IMR-90 (cell line): ENCODE data around the gene CCDC185. TPM values are rescaled to one million over a fixed set of nuclear protein-coding genes. Genes with fewer than 3 reads are reported as not detected.

Experiments
- ATAC-seq: fragments of 200-7000 bp; cut with Tn5 transposase; 2 replicates; pipeline ENCODE4 v1.9.1; 2020; ENCODE audit warnings: low read depth, mild to moderate bottlenecking, moderate library complexity
- BruUV-seq: library from RNA; stranded (reverse); fragments of 400-500 nt; replicated peaks from 2 replicates; lab custom pipeline; 2021; lab: Mats Ljungman, UMichigan
- CTCF ChIA-PET: fragments of 300-600 bp; formaldehyde crosslinking; extraction: SDS; loops from one replicate; lab custom pipeline; 2021; ENCODE audit warnings: antibody characterized with exemption; lab: Yijun Ruan, JAX
- POLR2A ChIA-PET: fragments of 300-600 bp; sonication (Branson Sonifier 250); formaldehyde crosslinking; loops from one replicate; lab custom pipeline; 2022; ENCODE audit warnings: antibody characterized with exemption; ENCODE audit not compliant: unreplicated experiment; lab: Charles Lee
- DNase-seq: peaks from one replicate; pipeline ENCODE4 v3.0.0; 2013
- H2AFZ ChIP-seq: replicated peaks from 2 replicates; pipeline ENCODE3; 2013; ENCODE audit warnings: low read length, mild to moderate bottlenecking; ENCODE audit not compliant: poor library complexity
- H2AK5ac ChIP-seq: 2 replicates; pipeline ENCODE4 v1.6.1; 2013; ENCODE audit warnings: low read depth, low read length, inconsistent platforms
- H2AK9ac ChIP-seq: replicated peaks from 2 replicates; pipeline ENCODE3; 2013; ENCODE audit warnings: mild to moderate bottlenecking, low read depth, low read length, moderate library complexity; ENCODE audit not compliant: poor library complexity
- H2BK120ac ChIP-seq: 2 replicates; pipeline ENCODE4 v1.6.1; 2013; ENCODE audit warnings: low read depth, low read length, inconsistent platforms
- H2BK15ac ChIP-seq: 3 replicates; pipeline ENCODE4 v1.6.1; 2013; ENCODE audit warnings: low read depth, low read length, inconsistent platforms
- H2BK20ac ChIP-seq: 2 replicates; pipeline ENCODE4 v1.6.1; 2013; ENCODE audit warnings: low read depth, mild to moderate bottlenecking, inconsistent platforms, low read length, moderate library complexity
- H2BK5ac ChIP-seq: 2 replicates; pipeline ENCODE4 v1.6.1; 2013; ENCODE audit warnings: mild to moderate bottlenecking, low read depth, low read length, inconsistent platforms; ENCODE audit not compliant: poor library complexity, severe bottlenecking
- H3K14ac ChIP-seq: replicated peaks from 2 replicates; pipeline ENCODE4 v1.6.1; 2013; ENCODE audit warnings: low read depth, low read length, inconsistent platforms
- H3K18ac ChIP-seq: 2 replicates; pipeline ENCODE4 v1.6.1; 2013; ENCODE audit warnings: low read depth, low read length, control low read depth
- H3K23ac ChIP-seq: 2 replicates; pipeline ENCODE4 v1.6.1; 2013; ENCODE audit warnings: low read depth, low read length, inconsistent platforms
- H3K27ac ChIP-seq: 2 replicates; pipeline ENCODE4 v1.5.1; 2013; ENCODE audit warnings: mild to moderate bottlenecking, control low read depth, low read length; ENCODE audit not compliant: insufficient read depth
- H3K27me3 ChIP-seq: 2 replicates; pipeline ENCODE4 v1.6.1; 2013; ENCODE audit warnings: low read length; ENCODE audit not compliant: control insufficient read depth, insufficient read depth
- H3K36me3 ChIP-seq: 2 replicates; pipeline ENCODE4 v1.6.1; 2013; ENCODE audit warnings: low read length, mixed read lengths; ENCODE audit not compliant: control insufficient read depth, insufficient read depth
- H3K4ac ChIP-seq: 2 replicates; pipeline ENCODE4 v1.6.1; 2013; ENCODE audit warnings: low read depth, low read length, inconsistent platforms
- H3K4me1 ChIP-seq: 2 replicates; pipeline ENCODE4 v1.6.1; 2013; ENCODE audit warnings: low read length, mixed read lengths; ENCODE audit not compliant: control insufficient read depth, insufficient read depth
- H3K4me2 ChIP-seq: 2 replicates; pipeline ENCODE4 v1.6.1; 2013; ENCODE audit warnings: low read depth, mild to moderate bottlenecking, control low read depth, low read length, moderate library complexity
- H3K4me3 ChIP-seq: 2 replicates; pipeline ENCODE4 v1.5.1; 2013; ENCODE audit warnings: low read depth, mild to moderate bottlenecking, control low read depth, low read length, moderate library complexity; ENCODE audit not compliant: insufficient read depth
- H3K56ac ChIP-seq: 2 replicates; pipeline ENCODE4 v1.6.1; 2013; ENCODE audit warnings: low read length, inconsistent platforms; ENCODE audit not compliant: insufficient read depth; ENCODE audit errors: extremely low read depth
- H3K79me1 ChIP-seq, 2 experiments: 2 replicates each; pipeline ENCODE4 v1.6.1; 2013; ENCODE audit warnings: low read length in 2 of 2, inconsistent platforms in 1 of 2, low read depth in 1 of 2
- H3K9ac ChIP-seq: 2 replicates; pipeline ENCODE4 v1.6.1; 2013; ENCODE audit warnings: low read depth, low read length, control low read depth
- H3K9me1 ChIP-seq: 2 replicates; pipeline ENCODE4 v1.6.1; 2013; ENCODE audit warnings: low read length, inconsistent platforms; ENCODE audit not compliant: insufficient read depth
- H3K9me3 ChIP-seq: 2 replicates; pipeline ENCODE4 v1.6.1; 2013; ENCODE audit warnings: low read length; ENCODE audit not compliant: control insufficient read depth, insufficient read depth
- H4K20me1 ChIP-seq: 2 replicates; pipeline ENCODE4 v1.6.1; 2013; ENCODE audit warnings: low read length, inconsistent platforms; ENCODE audit not compliant: insufficient read depth
- H4K5ac ChIP-seq: 2 replicates; pipeline ENCODE4 v1.6.1; 2013; ENCODE audit warnings: mild to moderate bottlenecking, low read depth, low read length, control low read depth
- H4K8ac ChIP-seq, 2 experiments: 2 replicates each; pipeline ENCODE4 v1.6.1; 2013; ENCODE audit warnings: low read depth in 2 of 2, low read length in 2 of 2, control low read depth in 1 of 2, inconsistent platforms in 1 of 2
- H4K91ac ChIP-seq: 2 replicates; pipeline ENCODE4 v1.6.1; 2013; ENCODE audit warnings: low read depth, low read length, inconsistent platforms; ENCODE audit not compliant: insufficient read depth
- MAZ ChIP-seq: IDR thresholded peaks from 2 replicates; pipeline ENCODE4 v1.6.1; 2012; ENCODE audit warnings: low read depth, mild to moderate bottlenecking, low read length, improper control_type of control experiment, moderate library complexity, borderline replicate concordance
- MXI1 ChIP-seq: IDR thresholded peaks from 2 replicates; pipeline ENCODE4 v1.6.1; 2012; ENCODE audit warnings: low read depth, mild to moderate bottlenecking, low read length, moderate library complexity, borderline replicate concordance
- NFE2L2 ChIP-seq: fragments of 150-350 bp; IDR thresholded peaks from 2 replicates; pipeline ENCODE4 v1.6.1; 2016; ENCODE audit warnings: low read depth, mild to moderate bottlenecking, low read length
- SMC3 ChIP-seq: fragments of 150-350 bp; IDR thresholded peaks from 2 replicates; pipeline ENCODE4 v1.6.1; 2016; ENCODE audit warnings: low read depth, mild to moderate bottlenecking, antibody characterized with exemption, low read length, moderate library complexity
- WGBS, 2 experiments: methylation state at CpG; one replicate each; pipeline versions ENCODE4 v1.1.5 to v1.1.7; 2013; ENCODE audit warnings: missing lambda C conversion rate in 2 of 2; ENCODE audit not compliant: insufficient read length in 1 of 2; ENCODE audit errors: extremely low coverage in 2 of 2; 5-methylcytosine and 5-hydroxymethylcytosine counted together
- dilution Hi-C: fragments of 300-500 bp; cut with HindIII; formaldehyde crosslinking; loops from one replicate; pipeline ENCODE4 v1.14.3; 2018; ENCODE audit warnings: low sequenced_read_pairs; ENCODE audit not compliant: unreplicated experiment
- in situ Hi-C: fragments of 300-500 bp; cut with MboI; formaldehyde crosslinking; loops from 3 replicates; pipeline ENCODE4 v1.14.3; 2019; ENCODE audit warnings: low sequenced_read_pairs, inconsistent platforms, mixed read lengths
- intact Hi-C: fragments of 100-400 bp; cut with micrococcal nuclease; formaldehyde crosslinking; loops from 2 replicates; pipeline ENCODE4 v1.10.0; 2022
- polyA plus RNA-seq, 3 experiments: library from polyadenylated mRNA; depleted of rRNA; stranded (reverse); fragments of >200 nt; gene quantifications; 2 replicates each; pipeline ENCODE4 v1.2.3, GENCODE V29; 2012; ENCODE audit warnings: low replicate concordance in 1 of 3
- total RNA-seq: library from RNA; depleted of rRNA; stranded (reverse); fragments of >200 nt; gene quantifications from 2 replicates; pipeline ENCODE4 v1.2.3, GENCODE V29; 2012

The CCDC185 gene
- total and polyA plus RNA-seq, 2 of the 4 experiments (the other 2 are of a cell fraction), result not detected

DNA sequence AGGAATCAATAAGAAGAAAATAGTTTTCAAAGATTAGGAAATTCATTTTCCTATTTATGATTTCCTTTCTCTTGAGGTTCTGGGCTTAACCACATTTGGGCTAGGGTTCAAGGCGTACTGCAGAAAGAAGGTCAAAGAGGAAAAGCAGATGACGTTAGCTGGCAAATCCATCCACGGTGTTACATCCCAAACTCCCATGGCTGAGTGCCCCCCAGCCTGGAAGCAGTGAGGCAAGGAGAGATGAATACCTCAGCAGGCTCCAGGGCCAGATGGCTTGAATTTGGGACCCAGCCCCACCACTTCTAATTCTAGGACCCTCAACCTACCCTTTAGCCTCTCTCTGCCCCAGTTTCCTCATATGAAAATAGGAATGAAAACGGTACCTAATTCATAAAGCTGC, 46.9 kb upstream of the CCDC185 start:
- H2AK5ac ChIP-seq, result no peak overlapping the region
- no TSS peak for BruUV-seq

More for the DNA sequence above, 46.9 kb upstream of the CCDC185 start:
- Histone ChIP-seq H2BK5ac (no peak overlapping the region), H3K9ac (no peak overlapping the region), H3K23ac (no peak overlapping the region), H4K5ac (no peak overlapping the region), H3K56ac (no peak overlapping the region), H2AK9ac (no peak overlapping the region), H3K14ac (no peak overlapping the region), H4K91ac (no peak overlapping the region), H2BK20ac (no peak overlapping the region), H3K9me3 (no peaks in the 10 kb centered on the region), H2AFZ (no peak overlapping the region), H3K4ac (no peak overlapping the region), H2BK15ac (no peak overlapping the region), H3K27me3 (peaks cover 26% of the 10 kb centered on the region), H3K4me3 (no peak overlapping the region), H3K79me1 (no peaks in the 10 kb centered on the region), H4K8ac (no peak overlapping the region), H3K36me3 (no peaks in the 10 kb centered on the region), H3K4me2 (no peak overlapping the region), H3K27ac (no peak overlapping the region), H4K20me1 (no peaks in the 10 kb centered on the region), H3K18ac (no peak overlapping the region), H2BK120ac (no peak overlapping the region), H3K9me1 (no peaks in the 10 kb centered on the region), H3K4me1 (no peaks in the 10 kb centered on the region)
- DNase-seq, result no peak
- POLR2A ChIA-PET, result no interaction called here
- WGBS, 2 experiments, result 86% methylated on average over 2 of the region's 4 CpGs; no CpG with 5 or more reads in 1 of the 2 experiments
- ATAC-seq, result no peak
- CTCF ChIA-PET, result interaction anchor here (0.6 kb wide), 1 partner anchor 212 kb away, joined by 3 read pairs; no protein-coding TSS in a partner anchor
- intact Hi-C loops (no loop called here), in situ Hi-C loops (no loop called here), dilution Hi-C loops (no loop called here)
- no peak for TF ChIP-seq SMC3
- no peak for TF ChIP-seq MAZ
- no peak for TF ChIP-seq MXI1
- TF ChIP-seq NFE2L2, result no peak
